Measurements from ENCODE around the gene COA6. TPM values are rescaled to one million over a fixed set of nuclear protein-coding genes. Genes with fewer than 3 reads are reported as not detected.

COA6 gene
- total and polyA plus RNA-seq, 2 of the 8 experiments (the other 6 are each of a cell fraction or from before 2014, with no cell fraction given), result 22.9 to 44.9 TPM

DNA sequence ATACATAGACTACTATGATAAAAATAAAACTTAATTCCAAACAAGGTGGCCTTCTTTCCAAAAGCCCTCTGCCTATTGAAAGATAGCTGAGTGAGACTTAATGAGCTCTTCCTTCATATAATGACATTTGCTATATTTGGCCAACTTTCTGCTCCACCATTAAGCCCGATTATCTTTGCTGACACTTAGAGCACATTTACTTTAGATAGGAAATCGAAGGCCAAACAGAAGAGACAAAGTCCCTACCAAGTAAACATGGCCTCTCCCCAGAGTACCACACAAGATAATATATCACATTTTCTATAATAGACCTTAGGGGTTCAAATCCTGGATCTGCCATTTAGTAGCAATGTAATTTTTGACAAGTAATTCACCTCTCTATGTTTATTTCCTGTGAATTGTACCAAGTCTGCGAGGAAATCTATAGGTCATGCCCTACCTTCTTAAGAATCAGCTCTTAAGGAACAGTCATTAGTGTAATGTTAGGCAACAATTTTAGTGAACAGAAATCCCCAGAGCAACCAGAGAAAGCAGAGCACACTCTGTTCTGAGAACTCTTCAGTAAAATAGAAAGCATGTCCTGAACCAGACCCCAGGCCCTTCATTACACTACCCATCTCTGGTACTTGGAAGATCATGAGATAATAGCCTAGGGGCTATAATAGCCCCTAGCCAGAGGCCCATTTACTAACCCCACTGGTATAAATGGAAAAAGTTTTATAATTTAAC is 17.3 kb upstream of the COA6 start:
- Histone ChIP-seq H3K27ac (ENCODE audit: low read depth, low read length) (no peak overlapping the region), H4K91ac (replicated peaks; ENCODE audit: insufficient read length, low read length) (no peak overlapping the region), H4K20me1 (replicated peaks in 1 of 2; ENCODE audit: control insufficient read depth in 1 of 2, insufficient read depth in 2 of 2, low read length in 2 of 2) (no peaks in the 10 kb centered on the region), H3K4me1 (replicated peaks in 1 of 4; ENCODE audit: control insufficient read depth in 3 of 4, insufficient read depth in 4 of 4, low read length in 3 of 4) (peaks cover 0 to 3% (median 0%) of the 10 kb centered on the region in 4 experiments; a peak in 1 of 7 replicates), H3K23ac (ENCODE audit: insufficient read length) (no peak overlapping the region), H3K36me3 (ENCODE audit: control insufficient read depth in 2 of 4, insufficient read depth in 4 of 4, low read length in 3 of 4) (no peaks in the 10 kb centered on the region), H3K79me1 (ENCODE audit: low read depth, low read length) (no peaks in the 10 kb centered on the region), H2BK20ac (ENCODE audit: low read length) (no peak overlapping the region), H3K79me2 (ENCODE audit: control insufficient read depth in 1 of 2, insufficient read depth in 2 of 2, low read length in 2 of 2) (no peaks in the 10 kb centered on the region), H2BK5ac (ENCODE audit: low read depth, low read length) (no peak overlapping the region), H2BK15ac (ENCODE audit: low read length) (no peak overlapping the region), H3K4me3 (ENCODE audit: extremely low read depth in 1 of 4, insufficient read depth in 2 of 4, low read depth in 3 of 4, low read length in 4 of 4) (no peak overlapping the region), H2BK12ac (ENCODE audit: low read depth, low read length) (no peak overlapping the region), H3K23me2 (ENCODE audit: low read depth, low read length) (no peaks in the 10 kb centered on the region), H3K9me3 (ENCODE audit: insufficient read depth in 2 of 2, low read depth in 1 of 2, low read length in 1 of 2) (no peaks in the 10 kb centered on the region), H3K4me2 (ENCODE audit: insufficient read depth in 1 of 2, low read depth in 2 of 2, low read length in 2 of 2) (no peak overlapping the region), H3K18ac (ENCODE audit: extremely low read depth, low read length) (no peak overlapping the region), H2AFZ (ENCODE audit: low read length) (no peak overlapping the region), H4K8ac (ENCODE audit: extremely low read depth, insufficient read depth, low read length) (no peak overlapping the region), H3K4ac (replicated peaks; ENCODE audit: insufficient read length, low read depth, low read length) (no peak overlapping the region), H3K14ac (ENCODE audit: insufficient read length) (no peak overlapping the region), H3K56ac (replicated peaks; ENCODE audit: insufficient read length, low read depth, low read length) (no peak overlapping the region), H2AK5ac (ENCODE audit: low read depth, low read length) (no peak overlapping the region), H3K9ac (replicated peaks in 1 of 4; ENCODE audit: extremely low read depth in 1 of 4, low read depth in 3 of 4, low read length in 3 of 4) (no peak overlapping the region), H2BK120ac (replicated peaks; ENCODE audit: low read depth, low read length) (no peak overlapping the region), H4K5ac (ENCODE audit: insufficient read length, low read depth, low read length) (no peak overlapping the region), H3K27me3 (replicated peaks in 1 of 4; ENCODE audit: control insufficient read depth in 3 of 4, extremely low read depth in 1 of 4, insufficient read depth in 3 of 4, low read length in 3 of 4) (no peaks in the 10 kb centered on the region)
- ChIA-PET CTCF (ENCODE audit: partially characterized antibody) (interaction anchor here (0.6 kb wide), 1 partner anchor 178 kb away, joined by 3 read pairs; no protein-coding TSS in a partner anchor), POLR2A (ENCODE audit: partially characterized antibody) (no interaction called here)
- DNase-seq (ENCODE audit: low read depth in 1 of 2, low spot score in 2 of 2) (no peak), FAIRE-seq (no peak)
- 89% methylated on average over 3 of the region's 3 CpGs; no CpG with 5 or more reads in 1 of the 2 experiments for WGBS, 2 experiments (ENCODE audit: extremely low coverage in 1 of 2, insufficient coverage in 1 of 2, insufficient read length in 1 of 2, insufficient replicate concordance in 2 of 2, low coverage in 1 of 2, low lambda C conversion rate in 2 of 2, missing lambda C conversion rate in 1 of 2)
- TF ChIP-seq SAP30 (IDR thresholded peaks at IDR 0.05; ENCODE audit: insufficient read depth, insufficient replicate concordance, low read length) (no peak), KDM4A (IDR thresholded peaks at IDR 0.05; ENCODE audit: low read depth, low read length, severe bottlenecking) (no peak), MAFK (IDR thresholded peaks at IDR 0.05; ENCODE audit: low read depth, low read length) (no peak), EZH2 (IDR thresholded peaks at IDR 0.05; ENCODE audit: low read depth, low read length, severe bottlenecking) (no peak), GTF2F1 (IDR thresholded peaks at IDR 0.05; ENCODE audit: borderline replicate concordance, low read depth, low read length) (no peak), YY1 (IDR thresholded peaks at IDR 0.05; ENCODE audit: low read depth, low read length) (no peak), RAD21 (IDR thresholded peaks at IDR 0.05 in 1 of 2, conservative IDR thresholded peaks at IDR 0.05 in 1 of 2; ENCODE audit: low read depth in 2 of 2, low read length in 2 of 2) (no peak), KDM5A (IDR thresholded peaks at IDR 0.05; ENCODE audit: low read length) (no peak)
- TF ChIP-seq, protein P1, sequence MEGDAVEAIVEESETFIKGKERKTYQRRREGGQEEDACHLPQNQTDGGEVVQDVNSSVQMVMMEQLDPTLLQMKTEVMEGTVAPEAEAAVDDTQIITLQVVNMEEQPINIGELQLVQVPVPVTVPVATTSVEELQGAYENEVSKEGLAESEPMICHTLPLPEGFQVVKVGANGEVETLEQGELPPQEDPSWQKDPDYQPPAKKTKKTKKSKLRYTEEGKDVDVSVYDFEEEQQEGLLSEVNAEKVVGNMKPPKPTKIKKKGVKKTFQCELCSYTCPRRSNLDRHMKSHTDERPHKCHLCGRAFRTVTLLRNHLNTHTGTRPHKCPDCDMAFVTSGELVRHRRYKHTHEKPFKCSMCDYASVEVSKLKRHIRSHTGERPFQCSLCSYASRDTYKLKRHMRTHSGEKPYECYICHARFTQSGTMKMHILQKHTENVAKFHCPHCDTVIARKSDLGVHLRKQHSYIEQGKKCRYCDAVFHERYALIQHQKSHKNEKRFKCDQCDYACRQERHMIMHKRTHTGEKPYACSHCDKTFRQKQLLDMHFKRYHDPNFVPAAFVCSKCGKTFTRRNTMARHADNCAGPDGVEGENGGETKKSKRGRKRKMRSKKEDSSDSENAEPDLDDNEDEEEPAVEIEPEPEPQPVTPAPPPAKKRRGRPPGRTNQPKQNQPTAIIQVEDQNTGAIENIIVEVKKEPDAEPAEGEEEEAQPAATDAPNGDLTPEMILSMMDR (IDR thresholded peaks at IDR 0.05; ENCODE audit: control extremely low read depth in 1 of 3, insufficient read depth in 1 of 3, low read depth in 1 of 3, low read length in 3 of 3), result no peak

Data from H1 (cell line).